Measurements from ENCODE around the gene FASTKD3. TPM values are rescaled to one million over a fixed set of nuclear protein-coding genes. Genes with fewer than 3 reads are reported as not detected.

FASTKD3 gene
- total and polyA plus RNA-seq, 2 experiments from 2014 or later: 9.3 to 10.6 TPM

DNA sequence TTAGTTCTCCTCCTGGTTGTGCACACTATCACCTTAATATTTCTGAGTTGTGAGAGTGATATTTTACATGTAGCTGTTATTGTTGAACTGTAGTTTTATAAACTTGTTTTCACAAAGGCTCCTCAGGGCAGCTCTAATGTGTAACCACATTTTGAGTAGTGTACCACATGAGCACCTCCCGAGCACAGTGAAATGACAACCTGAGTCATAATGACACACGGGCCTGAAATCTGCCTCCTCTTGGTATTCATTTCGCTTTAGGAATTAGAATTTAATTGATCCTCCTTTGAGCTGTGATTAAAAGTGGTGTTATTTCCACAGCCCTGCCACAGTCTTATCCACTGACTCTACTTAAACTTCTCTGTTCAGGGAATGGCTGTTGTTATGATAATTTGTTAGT lies 8.0 kb upstream of the FASTKD3 start:
- H3K9me2 ChIP-seq (ENCODE audit: insufficient read depth): no peaks in the 10 kb centered on the region
- 0 out of 2 replicates have a peak, but pooled peaks cover 4% of the 10 kb centered on the region for H4K20me1 ChIP-seq (ENCODE audit: insufficient read depth)
- peak overlapping the region; percentile 46 for H3K27ac ChIP-seq
- no peaks in the 10 kb centered on the region for H3K9me3 ChIP-seq (ENCODE audit: low read depth)
- peaks cover 12% of the 10 kb centered on the region for H3K36me3 ChIP-seq (ENCODE audit: low read depth)
- H3K4me2 ChIP-seq (ENCODE audit: unreplicated experiment): peak overlapping the region; percentile 55
- in situ Hi-C loops (cut with MboI): no loop called here
- H2AFZ ChIP-seq: no peak overlapping the region
- no peak overlapping the region for H3K9ac ChIP-seq
- WGBS, 2 experiments (ENCODE audit: low coverage in 1 of 2, low lambda C conversion rate in 2 of 2, missing lambda C conversion rate in 2 of 2): 3 to 5% methylated on average over 3 of the region's 3 CpGs
- peak; percentile 91 for DNase-seq
- peaks cover 36% of the 10 kb centered on the region for H3K4me1 ChIP-seq (ENCODE audit: insufficient read depth)
- H3K27me3 ChIP-seq (replicated peaks; ENCODE audit: insufficient read depth): no peaks in the 10 kb centered on the region
- H3K79me2 ChIP-seq (ENCODE audit: insufficient read depth): peaks cover 74% of the 10 kb centered on the region
- no peak overlapping the region for H3K4me3 ChIP-seq
- TF ChIP-seq EZH2phosphoT487 (IDR thresholded peaks at IDR 0.05; ENCODE audit: insufficient read depth, low read depth) (no peak), EZH2 (IDR thresholded peaks at IDR 0.05; ENCODE audit: insufficient read depth, poor library complexity, severe bottlenecking) (no peak)
- H3F3A ChIP-seq (ENCODE audit: insufficient read depth): peaks cover 35% of the 10 kb centered on the region

DNA sequence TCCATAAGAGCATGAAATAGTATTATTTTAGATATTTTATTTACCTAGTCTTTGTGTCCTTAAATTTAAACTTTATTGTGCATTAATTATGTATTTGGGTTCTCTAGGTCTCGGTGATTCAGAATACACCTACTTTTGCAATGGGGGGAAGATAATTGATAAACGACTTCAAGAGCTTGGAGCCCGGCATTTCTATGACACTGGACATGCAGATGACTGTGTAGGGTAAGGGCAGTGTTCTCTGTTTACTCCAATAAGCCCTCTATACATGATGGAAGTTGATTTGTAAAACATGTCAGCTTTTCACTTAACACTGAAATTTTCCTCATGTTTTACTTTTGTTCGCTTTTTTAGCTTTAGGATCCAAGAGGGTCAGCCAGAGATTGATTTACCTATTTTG lies 6.3 kb upstream of the FASTKD3 start:
- 0 out of 2 replicates have a peak, but pooled peaks cover 4% of the 10 kb centered on the region for H4K20me1 ChIP-seq (ENCODE audit: insufficient read depth)

DNA sequence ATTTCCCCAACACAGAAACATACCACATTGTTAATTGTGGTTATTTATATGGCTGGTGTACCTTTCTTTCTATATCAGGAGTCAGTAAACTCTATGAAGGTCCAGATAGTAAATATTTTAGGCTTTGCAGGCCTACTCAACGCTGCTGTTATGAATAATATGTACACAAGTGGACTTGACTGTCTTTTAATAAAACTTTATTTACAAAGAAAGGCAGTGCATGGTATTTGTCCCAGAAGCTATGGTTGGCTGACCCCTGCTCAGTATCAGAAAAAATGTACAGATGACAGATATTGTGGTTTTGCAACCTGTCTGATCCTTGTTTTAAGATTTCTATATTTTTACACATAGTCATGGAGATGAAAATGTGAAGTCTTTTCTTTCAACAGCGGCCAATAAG lies 5.8 kb upstream of the FASTKD3 start:
- no peaks in the 10 kb centered on the region for H3K9me3 ChIP-seq (ENCODE audit: low read depth)
- peaks cover 12% of the 10 kb centered on the region for H3K36me3 ChIP-seq (ENCODE audit: low read depth)
- peaks cover 35% of the 10 kb centered on the region for H3F3A ChIP-seq (ENCODE audit: insufficient read depth)
- DNase-seq: no peak
- H2AFZ ChIP-seq: no peak overlapping the region
- H3K79me2 ChIP-seq (ENCODE audit: insufficient read depth): peaks cover 77% of the 10 kb centered on the region
- 0 out of 2 replicates have a peak, but pooled peaks cover 4% of the 10 kb centered on the region for H4K20me1 ChIP-seq (ENCODE audit: insufficient read depth)
- H3K9ac ChIP-seq: no peak overlapping the region
- TF ChIP-seq EZH2phosphoT487 (IDR thresholded peaks at IDR 0.05; ENCODE audit: insufficient read depth, low read depth) (no peak), EZH2 (IDR thresholded peaks at IDR 0.05; ENCODE audit: insufficient read depth, poor library complexity, severe bottlenecking) (no peak)
- no peak overlapping the region for H3K4me3 ChIP-seq
- no peak overlapping the region for H3K4me2 ChIP-seq (ENCODE audit: unreplicated experiment)
- H3K9me2 ChIP-seq (ENCODE audit: insufficient read depth): no peaks in the 10 kb centered on the region
- no peak overlapping the region for H3K27ac ChIP-seq
- WGBS, 2 experiments (ENCODE audit: low coverage in 1 of 2, low lambda C conversion rate in 2 of 2, missing lambda C conversion rate in 2 of 2): 82% methylated on average over 2 of the region's 2 CpGs
- in situ Hi-C loops (cut with MboI): no loop called here
- H3K4me1 ChIP-seq (ENCODE audit: insufficient read depth): peaks cover 43% of the 10 kb centered on the region
- no peaks in the 10 kb centered on the region for H3K27me3 ChIP-seq (replicated peaks; ENCODE audit: insufficient read depth)

More for the DNA sequence above, 6.3 kb upstream of the FASTKD3 start:
- peaks cover 40% of the 10 kb centered on the region for H3K4me1 ChIP-seq (ENCODE audit: insufficient read depth)
- in situ Hi-C loops (cut with MboI): no loop called here
- no peaks in the 10 kb centered on the region for H3K9me2 ChIP-seq (ENCODE audit: insufficient read depth)
- no peaks in the 10 kb centered on the region for H3K27me3 ChIP-seq (replicated peaks; ENCODE audit: insufficient read depth)
- peaks cover 35% of the 10 kb centered on the region for H3F3A ChIP-seq (ENCODE audit: insufficient read depth)
- H3K4me2 ChIP-seq (ENCODE audit: unreplicated experiment): no peak overlapping the region
- H3K9me3 ChIP-seq (ENCODE audit: low read depth): no peaks in the 10 kb centered on the region
- WGBS, 2 experiments (ENCODE audit: low coverage in 1 of 2, low lambda C conversion rate in 2 of 2, missing lambda C conversion rate in 2 of 2): 97 to 99% methylated on average over 4 of the region's 4 CpGs
- no peak overlapping the region for H3K27ac ChIP-seq
- H2AFZ ChIP-seq: no peak overlapping the region
- DNase-seq: no peak
- no peak overlapping the region for H3K9ac ChIP-seq
- H3K79me2 ChIP-seq (ENCODE audit: insufficient read depth): peaks cover 76% of the 10 kb centered on the region
- TF ChIP-seq EZH2phosphoT487 (IDR thresholded peaks at IDR 0.05; ENCODE audit: insufficient read depth, low read depth) (no peak), EZH2 (IDR thresholded peaks at IDR 0.05; ENCODE audit: insufficient read depth, poor library complexity, severe bottlenecking) (no peak)
- H3K4me3 ChIP-seq: no peak overlapping the region
- H3K36me3 ChIP-seq (ENCODE audit: low read depth): peaks cover 12% of the 10 kb centered on the region

DNA sequence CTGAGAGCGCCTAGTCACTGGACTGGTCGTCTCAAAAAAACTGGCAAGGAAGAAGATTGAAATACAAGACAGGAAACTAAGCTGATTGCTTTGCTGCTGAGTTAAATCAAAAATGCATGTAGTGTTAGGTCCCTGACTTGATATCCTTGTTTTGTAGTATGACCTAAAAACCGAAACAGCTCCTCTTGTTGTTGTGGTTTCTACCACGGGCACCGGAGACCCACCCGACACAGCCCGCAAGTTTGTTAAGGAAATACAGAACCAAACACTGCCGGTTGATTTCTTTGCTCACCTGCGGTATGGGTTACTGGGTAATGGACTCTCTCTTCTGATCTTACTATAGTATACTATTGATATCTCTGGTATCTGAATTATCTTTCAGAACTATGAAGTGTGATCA lies 4.4 kb upstream of the FASTKD3 start:
- in situ Hi-C loops (cut with MboI): no loop called here
- no peak overlapping the region for H3K9ac ChIP-seq
- no peak overlapping the region for H3K4me3 ChIP-seq
- TF ChIP-seq EZH2phosphoT487 (IDR thresholded peaks at IDR 0.05; ENCODE audit: insufficient read depth, low read depth) (no peak), EZH2 (IDR thresholded peaks at IDR 0.05; ENCODE audit: insufficient read depth, poor library complexity, severe bottlenecking) (no peak)
- DNase-seq: no peak
- no peak overlapping the region for H3K4me2 ChIP-seq (ENCODE audit: unreplicated experiment)
- H3K27me3 ChIP-seq (replicated peaks; ENCODE audit: insufficient read depth): no peaks in the 10 kb centered on the region
- H4K20me1 ChIP-seq (ENCODE audit: insufficient read depth): 0 out of 2 replicates have a peak, but pooled peaks cover 4% of the 10 kb centered on the region
- H3K4me1 ChIP-seq (ENCODE audit: insufficient read depth): peaks cover 35% of the 10 kb centered on the region
- no peaks in the 10 kb centered on the region for H3K9me2 ChIP-seq (ENCODE audit: insufficient read depth)
- H3K79me2 ChIP-seq (ENCODE audit: insufficient read depth): peaks cover 85% of the 10 kb centered on the region
- WGBS, 2 experiments (ENCODE audit: low coverage in 1 of 2, low lambda C conversion rate in 2 of 2, missing lambda C conversion rate in 2 of 2): 93 to 94% methylated on average over 9 of the region's 9 CpGs
- H3K36me3 ChIP-seq (ENCODE audit: low read depth): peaks cover 12% of the 10 kb centered on the region
- H3F3A ChIP-seq (ENCODE audit: insufficient read depth): peaks cover 25% of the 10 kb centered on the region
- H2AFZ ChIP-seq: no peak overlapping the region
- no peak overlapping the region for H3K27ac ChIP-seq
- no peaks in the 10 kb centered on the region for H3K9me3 ChIP-seq (ENCODE audit: low read depth)

All from GM23248 (cell line).